Kidney glomerular epithelial cell (primary cell): ENCODE measurements around the gene KL.

Experiments used
- DNase-seq: peaks from one replicate; lab custom pipeline; 2025; lab: John Stamatoyannopoulos, UW

The KL gene

GRCh38 chr13:33081666-33082065 lies 65.4 kb downstream of the KL start:
- no peak for DNase-seq

- no peak for DNase-seq
Observed at GRCh38 chr13:33083054-33083453, 66.8 kb downstream of the KL start.

DNA sequence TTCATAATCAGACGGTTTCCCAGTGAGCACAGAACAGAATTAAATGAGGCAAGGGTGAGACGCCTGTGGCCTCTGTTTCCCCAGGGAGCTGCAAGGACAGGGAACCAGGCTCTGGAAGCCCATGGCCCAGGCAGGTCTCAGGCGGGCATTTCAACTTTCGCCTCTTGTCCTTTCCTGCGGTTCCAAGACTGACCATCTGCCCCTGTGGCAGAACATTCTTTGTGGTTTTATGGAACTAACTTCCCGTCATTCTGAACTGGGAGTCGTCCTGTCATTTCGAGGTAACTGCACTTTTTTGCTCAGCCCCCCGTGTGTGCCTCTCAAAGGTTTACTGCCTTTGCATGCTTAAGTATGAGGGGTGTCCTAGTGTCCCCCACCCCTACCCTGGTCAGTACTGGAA lies 70.9 kb downstream of the KL start:
- no peak for DNase-seq

GRCh38 chr13:33087790-33088189 lies 71.6 kb downstream of the KL start:
- DNase-seq = no peak

DNA sequence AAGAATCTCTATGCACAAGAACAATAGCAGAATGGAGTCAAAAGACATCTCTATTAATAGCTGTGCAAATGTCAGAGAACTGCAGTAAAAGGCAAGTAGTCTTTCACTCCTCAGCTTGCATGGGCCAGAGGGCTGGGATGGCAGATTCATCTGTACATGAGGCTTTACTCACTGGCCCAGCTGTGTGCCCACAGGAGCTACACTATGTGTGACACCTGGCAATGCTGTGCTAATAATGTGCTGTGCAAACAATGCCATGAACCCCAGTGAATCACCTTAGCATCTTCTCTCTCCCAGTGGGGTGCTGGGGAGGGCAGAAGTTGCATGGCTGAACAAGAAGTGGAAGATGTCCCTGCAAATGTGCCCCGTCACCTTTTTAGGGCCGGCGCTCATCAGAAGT lies 73.1 kb downstream of the KL start:
- no peak for DNase-seq

DNA sequence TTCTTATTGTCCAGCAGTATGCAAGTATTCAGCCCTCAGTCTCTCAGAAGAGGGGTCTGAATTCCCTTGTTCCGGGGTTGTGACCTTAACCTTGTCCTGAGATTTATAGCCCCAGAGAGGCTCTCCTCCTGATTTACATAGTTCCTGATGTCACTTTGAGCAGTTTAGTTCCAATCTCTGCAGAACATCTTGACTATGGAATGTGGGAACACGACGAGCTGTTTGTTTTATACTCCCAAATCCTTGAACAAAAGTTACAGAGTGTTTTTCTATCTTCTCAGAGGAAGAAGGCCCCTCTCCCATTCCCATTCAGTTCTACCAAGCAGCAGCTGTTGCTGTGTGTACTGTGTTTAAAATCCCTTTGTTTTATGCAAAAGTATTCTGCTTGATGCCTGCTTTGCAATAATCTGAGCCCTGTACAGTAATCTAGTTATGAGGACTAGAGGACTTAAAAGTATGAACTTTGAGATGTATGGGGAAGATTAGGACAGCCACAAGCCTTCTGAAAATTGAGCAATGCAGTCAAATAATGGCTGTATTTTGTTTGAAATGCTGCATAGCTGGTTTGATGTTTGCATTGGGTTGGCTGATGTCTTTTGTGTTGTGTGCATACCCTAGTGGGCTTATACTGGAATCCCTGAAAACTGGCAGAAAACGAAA lies 74.7 kb downstream of the KL start:
- DNase-seq = no peak

DNA sequence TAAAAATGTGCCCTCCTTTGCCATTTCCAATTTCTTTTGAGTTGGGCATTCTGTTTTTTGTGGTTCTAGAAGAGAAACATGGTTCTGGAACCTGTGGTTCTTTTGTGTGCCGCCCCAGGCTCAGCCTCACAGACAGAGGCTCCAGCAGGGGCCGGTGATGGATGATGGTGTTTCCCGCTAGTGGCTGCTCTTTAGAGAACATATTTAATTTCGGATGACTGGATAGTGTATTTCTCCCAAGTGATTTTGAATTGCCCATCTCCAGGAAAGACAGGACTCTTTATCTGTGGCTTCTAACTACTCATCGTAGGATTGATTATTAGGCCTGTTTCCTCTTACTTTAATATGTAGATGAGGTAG lies 75.2 kb downstream of the KL start:
- no peak for DNase-seq

DNA sequence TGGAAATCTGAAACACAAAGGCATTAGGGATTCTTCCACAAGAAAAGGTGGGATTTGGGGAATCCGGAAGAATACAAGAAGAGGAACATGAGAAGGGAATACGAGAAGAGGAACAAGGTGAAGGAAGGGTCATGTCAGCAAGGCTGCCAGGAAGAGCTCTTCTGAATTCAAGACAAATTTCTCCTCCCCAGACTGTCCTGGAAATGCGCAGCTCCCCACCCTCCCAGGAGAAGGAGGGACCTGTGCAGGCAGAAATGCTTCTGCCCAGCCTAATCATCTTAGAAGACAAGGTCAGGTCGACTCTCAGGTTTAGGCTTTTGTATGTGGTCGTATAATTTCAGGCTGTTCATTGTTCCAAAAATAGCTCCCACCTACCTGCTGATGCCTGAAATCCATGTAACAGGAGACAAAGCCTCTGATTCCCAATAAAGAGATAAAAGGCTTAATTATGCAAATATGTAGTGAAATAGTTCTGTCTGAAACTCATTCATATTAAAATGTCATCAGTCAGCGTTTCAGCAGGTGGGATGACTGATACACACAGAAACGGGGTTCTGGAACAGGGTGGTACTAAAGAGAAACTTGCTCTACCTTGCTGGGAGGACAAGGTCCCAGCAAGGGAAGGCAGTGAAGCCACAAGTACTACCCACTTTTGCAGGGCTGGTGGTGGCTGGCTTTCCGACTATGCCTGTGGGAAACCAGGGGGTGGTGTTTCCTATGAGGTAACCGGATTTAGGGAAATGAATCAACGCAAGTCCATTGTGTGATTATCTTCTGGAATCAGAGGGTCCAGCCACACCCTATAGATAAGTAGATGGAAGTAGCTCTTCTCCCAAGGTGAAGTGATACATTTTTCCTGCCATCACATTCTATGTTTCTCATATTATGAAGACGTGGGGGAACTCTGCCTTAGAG lies 76.1 kb downstream of the KL start:
- DNase-seq = no peak

GRCh38 chr13:33096886-33097605 lies 80.8 kb downstream of the KL start:
- no peak for DNase-seq

- DNase-seq = no peak
Observed at GRCh38 chr13:33099860-33100259, 83.6 kb downstream of the KL start.

- no peak for DNase-seq
Observed at GRCh38 chr13:33100886-33101285, 84.7 kb downstream of the KL start.

GRCh38 chr13:33101835-33102234 lies 85.6 kb downstream of the KL start:
- no peak for DNase-seq

- no peak for DNase-seq
Observed at GRCh38 chr13:33103457-33103856, 87.2 kb downstream of the KL start.

DNA sequence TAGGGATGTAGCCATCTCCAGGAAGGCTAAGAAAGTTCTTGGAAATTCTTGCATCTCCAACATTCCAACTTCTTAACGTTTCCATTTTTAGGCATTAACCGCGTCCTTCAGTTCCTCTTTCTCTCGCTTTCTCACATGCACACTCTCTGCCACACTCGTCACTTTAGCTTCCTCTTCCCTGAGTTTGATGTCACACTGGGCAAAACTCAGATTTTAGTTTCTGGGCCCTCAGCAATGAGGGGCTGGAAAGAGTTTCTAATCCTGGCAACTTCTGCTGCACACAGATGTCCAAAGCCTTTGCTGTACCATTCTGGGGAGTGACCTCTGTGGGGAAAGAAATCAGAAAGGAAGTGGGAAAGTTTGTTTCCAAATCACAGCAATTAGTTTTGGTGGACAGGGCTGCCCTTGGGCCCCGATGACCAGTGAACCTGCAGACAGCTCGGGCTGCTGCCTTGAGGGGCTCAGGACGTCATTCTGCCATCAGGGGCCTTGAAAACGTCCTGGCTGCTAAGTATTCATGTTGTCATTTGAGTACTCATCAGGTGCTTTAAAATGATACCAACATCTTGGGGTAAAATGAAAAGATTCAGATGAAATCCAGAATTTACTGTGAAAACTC lies 89.3 kb downstream of the KL start:
- no peak for DNase-seq

GRCh38 chr13:33106656-33107360 lies 90.6 kb downstream of the KL start:
- DNase-seq = no peak

DNA sequence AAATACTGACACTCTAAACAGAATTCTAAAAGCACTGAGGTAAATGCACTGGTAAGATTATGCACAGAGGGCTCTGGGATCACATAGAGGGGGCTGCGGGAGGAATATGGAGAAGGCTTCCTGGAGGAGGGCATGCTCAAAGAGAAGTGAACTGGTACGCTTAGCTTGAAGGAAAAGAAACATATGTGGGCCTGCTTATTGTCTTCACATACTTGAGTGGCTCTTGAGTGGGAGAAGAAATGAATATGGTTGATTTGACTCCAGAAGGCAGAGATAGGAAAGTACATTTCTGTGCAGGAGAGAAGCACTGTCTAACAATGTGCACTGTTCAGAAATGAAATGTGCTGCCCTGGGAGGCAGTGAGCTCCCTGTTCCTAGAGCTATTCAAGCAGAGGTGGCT lies 91.1 kb downstream of the KL start:
- DNase-seq = no peak

- DNase-seq = no peak
Observed at GRCh38 chr13:33108620-33109019, 92.4 kb downstream of the KL start.

DNA sequence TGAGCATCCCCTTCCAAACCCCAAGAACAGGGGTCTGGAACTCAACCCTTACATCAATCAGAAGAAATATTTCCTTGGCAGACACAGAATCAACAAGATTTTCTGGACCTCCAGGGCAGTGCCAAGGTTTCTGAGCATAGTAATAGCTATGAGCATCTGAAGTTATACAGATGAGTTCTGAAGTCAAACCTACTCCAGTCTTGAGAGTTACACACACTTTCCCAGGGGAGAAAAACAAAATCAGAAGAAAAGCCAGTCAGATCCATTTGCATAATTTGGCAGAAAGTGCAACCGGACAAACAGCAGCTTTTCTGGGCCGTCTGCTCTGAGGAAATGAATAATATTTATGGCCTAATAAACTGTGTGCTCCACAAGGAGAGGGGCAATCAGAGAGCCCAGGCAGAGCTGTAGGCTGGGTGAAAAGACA lies 93.1 kb downstream of the KL start:
- DNase-seq = no peak

DNA sequence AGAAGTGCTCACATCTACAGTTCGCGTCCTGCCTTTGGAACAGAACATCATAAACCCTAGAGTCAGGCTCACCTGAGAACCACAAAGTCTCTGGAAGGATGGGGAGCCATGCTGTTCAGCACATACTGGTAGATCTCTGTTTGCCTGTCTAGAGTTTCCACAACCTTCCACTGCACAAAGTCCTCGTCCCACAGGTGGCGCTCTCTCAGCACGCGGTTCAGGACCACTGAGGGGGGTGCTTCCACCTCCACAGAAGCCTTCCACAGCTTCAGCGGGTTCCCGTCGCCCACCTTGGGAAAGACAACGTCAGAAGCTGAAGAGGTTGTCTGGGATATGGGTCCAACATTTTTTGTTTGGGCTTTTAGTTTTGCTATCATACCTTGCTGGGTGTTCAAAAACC lies 93.6 kb downstream of the KL start:
- DNase-seq = no peak

- DNase-seq = no peak
Observed at GRCh38 chr13:33110386-33110712, 94.1 kb downstream of the KL start.

DNA sequence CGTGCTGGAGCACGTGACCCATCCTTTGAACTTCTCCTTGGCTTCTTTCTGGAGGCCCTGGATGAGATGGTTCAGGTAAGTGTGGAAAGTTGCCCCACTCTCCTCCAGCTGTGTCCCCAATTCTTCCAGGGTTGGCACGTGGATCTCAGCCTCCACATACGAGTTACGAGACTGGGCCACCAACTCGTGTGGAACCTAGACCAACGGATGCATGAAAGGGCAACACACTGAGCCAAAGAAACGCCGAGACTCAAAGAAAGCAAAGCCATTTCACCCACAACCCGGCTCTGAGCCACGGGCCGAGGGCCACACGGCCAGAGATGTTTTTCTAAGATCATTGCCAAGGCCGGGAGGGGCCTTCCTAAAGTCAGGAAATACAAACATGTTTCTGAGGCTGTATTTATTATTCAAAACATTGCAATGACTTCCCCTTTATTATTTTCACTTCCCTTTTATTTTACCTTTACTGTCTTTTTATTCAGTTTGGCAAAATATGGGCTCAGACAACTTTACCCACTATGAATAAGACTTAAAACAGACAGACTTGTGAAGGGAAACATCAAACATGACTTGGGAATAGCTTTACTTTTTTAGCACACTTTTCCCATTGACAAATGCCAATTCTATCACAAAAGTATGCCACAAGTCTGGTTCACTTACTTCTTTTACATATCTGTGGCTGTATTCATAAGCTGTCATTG lies 94.6 kb downstream of the KL start:
- DNase-seq = no peak
